ENCODE measurements around the gene SLC6A13. TPM values are rescaled to one million over a fixed set of nuclear protein-coding genes. Genes with fewer than 3 reads are reported as not detected.

SLC6A13 gene
- total and polyA plus RNA-seq, 2 of the 13 experiments (the other 11 are each of a cell fraction or from before 2014, with no cell fraction given) = 0.05 to 0.15 TPM

- TF ChIP-seq TERF1 (CRISPR knock-in tag; IDR thresholded peaks at IDR 0.05) = no peak
- TF ChIP-seq AFF4 (CRISPR knock-in tag; IDR thresholded peaks at IDR 0.05) = no peak
- peak; percentile 68; the same call in 1 of the 2 replicates for TF ChIP-seq ZBTB33 (CRISPR knock-in tag; IDR thresholded peaks at IDR 0.05)
- peak; percentile 79; the same call in 1 of the 2 replicates for TF ChIP-seq SSRP1 (CRISPR knock-in tag; IDR thresholded peaks at IDR 0.05)
- TF ChIP-seq HDAC6 (IDR thresholded peaks at IDR 0.05; ENCODE audit: low read depth, low read length) = no peak
- peak; percentile 98 for TF ChIP-seq ZNF350 (CRISPR knock-in tag; IDR thresholded peaks at IDR 0.05; ENCODE audit: borderline replicate concordance, low read depth)
- TF ChIP-seq ZSCAN20 (CRISPR knock-in tag; IDR thresholded peaks at IDR 0.05; ENCODE audit: borderline replicate concordance) = no peak
- peak; percentile 90 for TF ChIP-seq ZNF441 (CRISPR knock-in tag; IDR thresholded peaks at IDR 0.05; ENCODE audit: borderline replicate concordance)
- TF ChIP-seq ZNF256 (CRISPR knock-in tag; conservative IDR thresholded peaks at IDR 0.05) = no peak
- peak; percentile 61; the same call in 1 of the 2 replicates for TF ChIP-seq ZFP82 (CRISPR knock-in tag; IDR thresholded peaks at IDR 0.05; ENCODE audit: borderline replicate concordance)
- peak; percentile 47; the same call in 1 of the 2 replicates for TF ChIP-seq ZHX2 (IDR thresholded peaks at IDR 0.05; ENCODE audit: low read depth)
- TF ChIP-seq ZHX2 (CRISPR knock-in tag; IDR thresholded peaks at IDR 0.05; ENCODE audit: borderline replicate concordance) = no peak
- no peak for TF ChIP-seq IKZF1 (IDR thresholded peaks at IDR 0.05)
- TF ChIP-seq ZSCAN29 (CRISPR knock-in tag; conservative IDR thresholded peaks at IDR 0.05) = peak; percentile 95
These were observed 52.1 kb downstream of the SLC6A13 start (continued) for GRCh38 chr12:210277-211141.
